Liver (tissue), 9 donors: ENCODE data around the gene PHF19. TPM values are rescaled to one million over a fixed set of nuclear protein-coding genes. Genes with fewer than 3 reads are reported as not detected.

ENCODE experiments used
- DNase-seq: peaks from one replicate; pipeline ENCODE4 v3.0.0-alpha.2; 2017; ENCODE audit warnings: low spot score
- H3K27ac ChIP-seq, 2 donors: one replicate each; pipeline ENCODE4 v1.7.0; 2013; ENCODE audit warnings: inconsistent platforms in 2 of 2, low read length in 2 of 2, control low read depth in 1 of 2, low read depth in 1 of 2, mild to moderate bottlenecking in 1 of 2
- H3K27me3 ChIP-seq, 4 donors: one replicate each; pipeline versions ENCODE4 v1.6.1 to v1.7.0; 2013; ENCODE audit warnings: low read length in 3 of 4, inconsistent platforms in 1 of 4, mild to moderate bottlenecking in 1 of 4, moderate library complexity in 1 of 4; ENCODE audit not compliant: control insufficient read depth in 4 of 4, insufficient read depth in 4 of 4
- H3K36me3 ChIP-seq, 4 donors: one replicate each; pipeline versions ENCODE4 v1.6.1 to v1.7.0; 2013; ENCODE audit warnings: low read length in 3 of 4, mild to moderate bottlenecking in 3 of 4, low read depth in 1 of 4, moderate library complexity in 1 of 4; ENCODE audit not compliant: control insufficient read depth in 4 of 4, insufficient read depth in 3 of 4
- H3K4me1 ChIP-seq, 4 donors: one replicate each; pipeline versions ENCODE4 v1.6.1 to v1.7.0; 2013; ENCODE audit warnings: low read length in 3 of 4, mild to moderate bottlenecking in 3 of 4, moderate library complexity in 1 of 4; ENCODE audit not compliant: control insufficient read depth in 4 of 4, insufficient read depth in 4 of 4
- H3K4me3 ChIP-seq, 3 donors: one replicate each; pipeline versions ENCODE4 v1.6.1 to v1.7.0; 2013; ENCODE audit warnings: low read length in 3 of 3, control low read depth in 1 of 3, low read depth in 1 of 3, mild to moderate bottlenecking in 1 of 3
- H3K9ac ChIP-seq, 2 donors: one replicate each; pipeline ENCODE4 v1.7.0; 2013; ENCODE audit warnings: low read length in 2 of 2, mild to moderate bottlenecking in 2 of 2, moderate library complexity in 2 of 2, control low read depth in 1 of 2, low read depth in 1 of 2
- H3K9me3 ChIP-seq, 4 donors: one replicate each; pipeline versions ENCODE4 v1.6.1 to v1.7.0; 2013; ENCODE audit warnings: low read length in 3 of 4; ENCODE audit not compliant: control insufficient read depth in 4 of 4
- ATF3 ChIP-seq: IDR thresholded peaks from 2 replicates; pipeline ENCODE4 v1.6.1; 2016; ENCODE audit warnings: antibody characterized with exemption
- EGR1 ChIP-seq, 2 donors: IDR thresholded peaks; 2 replicates each; pipeline ENCODE4 v1.6.1; 2016 to 2018; ENCODE audit warnings: antibody characterized with exemption in 2 of 2, low read depth in 2 of 2
- FOXA1 ChIP-seq: IDR thresholded peaks from 2 replicates; pipeline ENCODE4 v1.6.1; 2016; ENCODE audit warnings: antibody characterized with exemption
- FOXA2 ChIP-seq: IDR thresholded peaks from 2 replicates; pipeline ENCODE4 v1.6.1; 2016; ENCODE audit warnings: antibody characterized with exemption
- GABPA ChIP-seq, 2 donors: IDR thresholded peaks in 1 of 2; conservative IDR thresholded peaks in 1 of 2; 2 replicates each; pipeline ENCODE4 v1.6.1; 2016; ENCODE audit warnings: antibody characterized with exemption in 2 of 2, mild to moderate bottlenecking in 1 of 2, moderate library complexity in 1 of 2
- HNF4A ChIP-seq, 2 donors: conservative IDR thresholded peaks; 2 replicates each; pipeline ENCODE4 v1.6.1; 2016; ENCODE audit warnings: antibody characterized with exemption in 2 of 2, mild to moderate bottlenecking in 2 of 2
- HNF4G ChIP-seq: IDR thresholded peaks from 2 replicates; pipeline ENCODE4 v1.6.1; 2016; ENCODE audit warnings: antibody characterized with exemption
- JUND ChIP-seq, 2 donors: IDR thresholded peaks; 2 replicates each; pipeline ENCODE4 v1.6.1; 2016; ENCODE audit warnings: antibody characterized with exemption in 2 of 2
- MAX ChIP-seq: IDR thresholded peaks from 2 replicates; pipeline ENCODE4 v1.6.1; 2016; ENCODE audit warnings: antibody characterized with exemption
- NR2F2 ChIP-seq: IDR thresholded peaks from 2 replicates; pipeline ENCODE4 v1.6.1; 2016; ENCODE audit warnings: antibody characterized with exemption
- RAD21 ChIP-seq, 2 donors: IDR thresholded peaks; 2 replicates each; pipeline ENCODE4 v1.6.1; 2016; ENCODE audit warnings: antibody characterized with exemption in 2 of 2, mild to moderate bottlenecking in 2 of 2
- REST ChIP-seq: IDR thresholded peaks from 2 replicates; pipeline ENCODE4 v1.6.1; 2016; ENCODE audit warnings: antibody characterized with exemption, mild to moderate bottlenecking
- RXRA ChIP-seq, 2 donors: IDR thresholded peaks; 2 replicates each; pipeline ENCODE4 v1.6.1; 2017 to 2018; ENCODE audit warnings: antibody characterized with exemption in 2 of 2, mild to moderate bottlenecking in 1 of 2
- SP1 ChIP-seq: IDR thresholded peaks from 2 replicates; pipeline ENCODE4 v1.6.1; 2018; ENCODE audit warnings: antibody characterized with exemption, mild to moderate bottlenecking
- TAF1 ChIP-seq: conservative IDR thresholded peaks from 2 replicates; pipeline ENCODE4 v1.6.1; 2016; ENCODE audit warnings: antibody characterized with exemption, mild to moderate bottlenecking
- YY1 ChIP-seq: IDR thresholded peaks from 2 replicates; pipeline ENCODE4 v1.6.1; 2016; ENCODE audit warnings: antibody characterized with exemption, mild to moderate bottlenecking
- ZBTB33 ChIP-seq: IDR thresholded peaks from 2 replicates; pipeline ENCODE4 v1.6.1; 2016; ENCODE audit warnings: antibody characterized with exemption
- WGBS: extraction: QIAGEN DNeasy Blood & Tissue Kit; methylation state at CpG from one replicate; pipeline ENCODE4 v1.1.7; 2013; 5-methylcytosine and 5-hydroxymethylcytosine counted together
- polyA plus RNA-seq, 2 donors: library from polyadenylated mRNA; stranded (reverse) in 1 of 2; unstranded in 1 of 2; fragments of 200-250 nt in 1 of 2; fragments of >200 nt in 1 of 2; fragmentation: Nextera tagmentation in 1 of 2; extraction: Ambion mirVana in 1 of 2; gene quantifications; one replicate each; pipeline versions ENCODE4 v1.2.1 to v1.2.3, GENCODE V29; 2013 to 2015
- total RNA-seq, 2 donors: library from RNA; depleted of rRNA; stranded (reverse); fragments of >200 nt; gene quantifications; one replicate each; pipeline ENCODE4 v1.2.3, GENCODE V29; 2014
- TF ChIP-seq, protein P1 (sequence below): fragments of 150-350 bp; IDR thresholded peaks from 2 replicates; pipeline ENCODE4 v1.5.1; 2017; ENCODE audit warnings: improper control_type of control experiment, low read depth, low read length; ENCODE audit not compliant: missing input control
- donor health status: healthy.
- donor health status: healthy.
- donor health status: healthy.
- donor health status: healthy.
- donor health status: healthy.

The PHF19 gene
- total and polyA plus RNA-seq, 4 donors: 1.9 to 16.0 (median 3.5) TPM

GRCh38 chr9:120815075-120815474 lies 61.9 kb downstream of the PHF19 start:
- Histone ChIP-seq H3K27ac (no peak overlapping the region), H3K36me3 (peaks cover 2 to 20% (median 10%) of the 10 kb centered on the region in 4 donors), H3K27me3 (no peaks in the 10 kb centered on the region), H3K9me3 (no peaks in the 10 kb centered on the region), H3K4me3 (no peak overlapping the region), H3K4me1 (peaks cover 0 to under 1% (median 0%) of the 10 kb centered on the region in 4 donors), H3K9ac (no peak overlapping the region)
- no peak for DNase-seq
- TF ChIP-seq, protein P1, sequence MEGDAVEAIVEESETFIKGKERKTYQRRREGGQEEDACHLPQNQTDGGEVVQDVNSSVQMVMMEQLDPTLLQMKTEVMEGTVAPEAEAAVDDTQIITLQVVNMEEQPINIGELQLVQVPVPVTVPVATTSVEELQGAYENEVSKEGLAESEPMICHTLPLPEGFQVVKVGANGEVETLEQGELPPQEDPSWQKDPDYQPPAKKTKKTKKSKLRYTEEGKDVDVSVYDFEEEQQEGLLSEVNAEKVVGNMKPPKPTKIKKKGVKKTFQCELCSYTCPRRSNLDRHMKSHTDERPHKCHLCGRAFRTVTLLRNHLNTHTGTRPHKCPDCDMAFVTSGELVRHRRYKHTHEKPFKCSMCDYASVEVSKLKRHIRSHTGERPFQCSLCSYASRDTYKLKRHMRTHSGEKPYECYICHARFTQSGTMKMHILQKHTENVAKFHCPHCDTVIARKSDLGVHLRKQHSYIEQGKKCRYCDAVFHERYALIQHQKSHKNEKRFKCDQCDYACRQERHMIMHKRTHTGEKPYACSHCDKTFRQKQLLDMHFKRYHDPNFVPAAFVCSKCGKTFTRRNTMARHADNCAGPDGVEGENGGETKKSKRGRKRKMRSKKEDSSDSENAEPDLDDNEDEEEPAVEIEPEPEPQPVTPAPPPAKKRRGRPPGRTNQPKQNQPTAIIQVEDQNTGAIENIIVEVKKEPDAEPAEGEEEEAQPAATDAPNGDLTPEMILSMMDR: no peak
- TF ChIP-seq NR2F2 (no peak), TAF1 (no peak), FOXA1 (no peak), HNF4G (no peak), RAD21 (IDR thresholded peaks at IDR 0.05) (no peak), GABPA (IDR thresholded peaks at IDR 0.05 in 1 of 2, conservative IDR thresholded peaks at IDR 0.05 in 1 of 2) (no peak)
- 94% methylated on average over 4 of the region's 4 CpGs for WGBS

- Histone ChIP-seq H3K4me3 (no peak overlapping the region), H3K9me3 (peaks cover 0 to 7% (median 1%) of the 10 kb centered on the region in 4 donors), H3K27me3 (no peaks in the 10 kb centered on the region), H3K27ac (no peak overlapping the region), H3K4me1 (no peaks in the 10 kb centered on the region), H3K36me3 (no peaks in the 10 kb centered on the region), H3K9ac (no peak overlapping the region)
- no peak for DNase-seq
- TF ChIP-seq NR2F2: no peak
- no peak for TF ChIP-seq SP1
- TF ChIP-seq HNF4G: no peak
- no peak for TF ChIP-seq YY1
- TF ChIP-seq REST: no peak
- no peak for TF ChIP-seq GABPA (IDR thresholded peaks at IDR 0.05 in 1 of 2, conservative IDR thresholded peaks at IDR 0.05 in 1 of 2)
- TF ChIP-seq FOXA1: no peak
- no peak for TF ChIP-seq FOXA2
- TF ChIP-seq EGR1 (IDR thresholded peaks at IDR 0.05; ENCODE audit: low read depth in 2 of 2): no peak
- no peak for TF ChIP-seq HNF4A (conservative IDR thresholded peaks at IDR 0.05)
- no peak for TF ChIP-seq ZBTB33
- TF ChIP-seq MAX: no peak
- TF ChIP-seq JUND (IDR thresholded peaks at IDR 0.05): no peak
- TF ChIP-seq ATF3: no peak
- no peak for TF ChIP-seq RAD21 (IDR thresholded peaks at IDR 0.05)
- TF ChIP-seq, protein P1: no peak
- TF ChIP-seq RXRA (IDR thresholded peaks at IDR 0.05): no peak
These were observed 68.1 kb downstream of the PHF19 start for GRCh38 chr9:120808931-120809330.
